HL-60 (cell line): ENCODE results near the gene PPM1M.

Experiments
- POLR2AphosphoS5 ChIP-seq: IDR thresholded peaks from 2 replicates; pipeline ENCODE4 v1.6.1; 2012; ENCODE audit warnings: low read depth
- TF ChIP-seq, protein P1 (sequence below): IDR thresholded peaks from one replicate; pipeline ENCODE4 v1.5.1; 2011; ENCODE audit warnings: low read length, control low read depth, inconsistent platforms; ENCODE audit not compliant: insufficient read depth

DNA sequence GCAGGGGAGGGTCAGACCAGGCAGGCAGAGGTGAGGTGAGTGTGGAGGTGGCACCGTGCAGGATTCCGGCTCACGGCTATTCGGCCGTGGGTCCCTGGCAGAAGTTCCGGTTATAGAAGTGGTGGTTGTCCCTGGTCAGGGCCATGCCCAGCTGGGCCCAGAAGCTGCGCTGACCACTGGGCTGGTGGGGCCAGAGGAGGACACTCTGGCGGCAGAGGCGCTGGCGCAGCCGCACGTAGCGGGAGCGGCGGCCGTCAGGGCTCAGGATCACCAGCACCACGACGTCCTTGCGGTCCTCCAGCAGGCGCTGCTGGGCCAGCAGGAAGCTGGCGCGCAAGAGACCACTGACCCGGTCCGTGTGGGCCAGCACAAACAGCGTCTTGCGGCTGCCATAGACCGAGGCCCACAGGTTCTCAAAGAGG lies 24.4 kb upstream of the PPM1M start:
- TF ChIP-seq, protein P1, sequence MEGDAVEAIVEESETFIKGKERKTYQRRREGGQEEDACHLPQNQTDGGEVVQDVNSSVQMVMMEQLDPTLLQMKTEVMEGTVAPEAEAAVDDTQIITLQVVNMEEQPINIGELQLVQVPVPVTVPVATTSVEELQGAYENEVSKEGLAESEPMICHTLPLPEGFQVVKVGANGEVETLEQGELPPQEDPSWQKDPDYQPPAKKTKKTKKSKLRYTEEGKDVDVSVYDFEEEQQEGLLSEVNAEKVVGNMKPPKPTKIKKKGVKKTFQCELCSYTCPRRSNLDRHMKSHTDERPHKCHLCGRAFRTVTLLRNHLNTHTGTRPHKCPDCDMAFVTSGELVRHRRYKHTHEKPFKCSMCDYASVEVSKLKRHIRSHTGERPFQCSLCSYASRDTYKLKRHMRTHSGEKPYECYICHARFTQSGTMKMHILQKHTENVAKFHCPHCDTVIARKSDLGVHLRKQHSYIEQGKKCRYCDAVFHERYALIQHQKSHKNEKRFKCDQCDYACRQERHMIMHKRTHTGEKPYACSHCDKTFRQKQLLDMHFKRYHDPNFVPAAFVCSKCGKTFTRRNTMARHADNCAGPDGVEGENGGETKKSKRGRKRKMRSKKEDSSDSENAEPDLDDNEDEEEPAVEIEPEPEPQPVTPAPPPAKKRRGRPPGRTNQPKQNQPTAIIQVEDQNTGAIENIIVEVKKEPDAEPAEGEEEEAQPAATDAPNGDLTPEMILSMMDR: no peak
- TF ChIP-seq POLR2AphosphoS5: no peak
